Panc1 (cell line): ENCODE measurements around the gene VASN.

Experiments
- CTCF ChIP-seq: fragments of 450-650 bp; IDR thresholded peaks from 2 replicates; pipeline ENCODE4 v1.5.1; 2017; ENCODE audit warnings: mild to moderate bottlenecking
- REST ChIP-seq, 2 experiments: IDR thresholded peaks; 2 replicates each; pipeline ENCODE4 v1.6.1; 2011 to 2012; ENCODE audit warnings: low read depth in 2 of 2, control low read depth in 1 of 2, low read length in 1 of 2, mild to moderate bottlenecking in 1 of 2, moderate library complexity in 1 of 2; ENCODE audit not compliant: insufficient read depth in 1 of 2

- TF ChIP-seq CTCF (no peak), REST (IDR thresholded peaks at IDR 0.05; ENCODE audit: insufficient read depth in 1 of 2, low read depth in 2 of 2, low read length in 1 of 2) (no peak)
Observed at GRCh38 chr16:4333308-4333638, 38.4 kb upstream of the VASN start.
